COR-L47 (cell line): ENCODE measurements around the gene C2CD2L.
"Not testable (repeated sequence)": the region's sequence is repeated elsewhere in the genome, so short reads cannot be mapped to it uniquely, and the experiment has no call there.

Experiments used
- DNase-seq: peaks from one replicate; lab custom pipeline; 2025; lab: John Stamatoyannopoulos, UW

C2CD2L gene

GRCh38 chr11:119106564-119107537 lies at the start of gene C2CD2L:
C2CD2L (plus strand) TSS chr11:119107344; CDS start chr11:119107742, 398 bp downstream.
- DNase-seq = peak; percentile 93

- DNase-seq = not testable (repeated sequence)
Observed at GRCh38 chr11:119059128-119059527, 48.0 kb upstream of the C2CD2L start.

- DNase-seq = no peak
Observed at GRCh38 chr11:119061256-119061655, 45.9 kb upstream of the C2CD2L start.

GRCh38 chr11:119062779-119063178 lies 44.4 kb upstream of the C2CD2L start:
- DNase-seq = no peak

GRCh38 chr11:119065369-119065768 lies 41.8 kb upstream of the C2CD2L start:
- no peak for DNase-seq

- DNase-seq = peak; percentile 92
Observed at GRCh38 chr11:119067371-119068222, 39.5 kb upstream of the C2CD2L start, which contains the start of gene VPS11. VPS11 (plus strand) TSS chr11:119067818; CDS start chr11:119067824, 6 bp downstream.

- no peak for DNase-seq
Observed at GRCh38 chr11:119077839-119078238, 29.3 kb upstream of the C2CD2L start.

GRCh38 chr11:119078675-119079420 lies 28.3 kb upstream of the C2CD2L start:
- no peak for DNase-seq

- no peak for DNase-seq
Observed at GRCh38 chr11:119081682-119082260, 25.4 kb upstream of the C2CD2L start.

- peak; percentile 88 for DNase-seq
Observed at GRCh38 chr11:119084663-119085436, 22.3 kb upstream of the C2CD2L start, which contains the start of gene HMBS. HMBS (plus strand) TSS chr11:119084881; CDS start chr11:119085034, 153 bp downstream.

GRCh38 chr11:119085437-119085847 lies 21.7 kb upstream of the C2CD2L start:
- no peak for DNase-seq

GRCh38 chr11:119087123-119087522 lies 20.0 kb upstream of the C2CD2L start:
- DNase-seq = no peak

- no peak for DNase-seq
Observed at GRCh38 chr11:119087747-119088241, 19.4 kb upstream of the C2CD2L start.

- DNase-seq = no peak
Observed at GRCh38 chr11:119088406-119088805, 18.7 kb upstream of the C2CD2L start.

- no peak for DNase-seq
Observed at GRCh38 chr11:119089319-119089718, 17.8 kb upstream of the C2CD2L start.

- no peak for DNase-seq
Observed at GRCh38 chr11:119091178-119091577, 16.0 kb upstream of the C2CD2L start.

GRCh38 chr11:119091966-119092879 lies 14.9 kb upstream of the C2CD2L start:
- DNase-seq = no peak

GRCh38 chr11:119092880-119093842 lies 14.0 kb upstream of the C2CD2L start:
- DNase-seq = no peak
